GM12874 (cell line): Measurements from ENCODE around the gene PRPF40B.

ENCODE experiments used
- CTCF ChIP-seq: IDR thresholded peaks from 2 replicates; pipeline ENCODE4 v1.5.1; 2011; ENCODE audit warnings: low read depth, mild to moderate bottlenecking, control low read depth, low read length, moderate library complexity; ENCODE audit not compliant: insufficient read depth

Gene PRPF40B

GRCh38 chr12:49647827-49648711 lies 24.7 kb downstream of the PRPF40B start:
- no peak for TF ChIP-seq CTCF

- TF ChIP-seq CTCF, result no peak
Measured at GRCh38 chr12:49648712-49649003, 25.3 kb downstream of the PRPF40B start.

- no peak for TF ChIP-seq CTCF
Measured at GRCh38 chr12:49649445-49649844, 26.1 kb downstream of the PRPF40B start.

GRCh38 chr12:49649892-49650291 lies 26.5 kb downstream of the PRPF40B start:
- no peak for TF ChIP-seq CTCF

- no peak for TF ChIP-seq CTCF
Measured at GRCh38 chr12:49651855-49652254, 28.5 kb downstream of the PRPF40B start.

- no peak for TF ChIP-seq CTCF
Measured at GRCh38 chr12:49652921-49653520, 29.7 kb downstream of the PRPF40B start.

GRCh38 chr12:49654715-49655114 lies 31.4 kb downstream of the PRPF40B start:
- TF ChIP-seq CTCF, result no peak
